ENCODE data around the gene CLCN4.

The CLCN4 gene

GRCh38 chrX:10166731-10167151 is 10.0 kb downstream of the CLCN4 start:
- DNase-seq (ENCODE audit: low read depth, low spot score): peak; percentile 25

GRCh38 chrX:10167573-10167972 is 10.8 kb downstream of the CLCN4 start:
- DNase-seq (ENCODE audit: low read depth, low spot score): no peak

- no peak for DNase-seq (ENCODE audit: low read depth, low spot score)
Measured at GRCh38 chrX:10168226-10168625, 11.5 kb downstream of the CLCN4 start.

- peak; percentile 44 for DNase-seq (ENCODE audit: low read depth, low spot score)
Measured at GRCh38 chrX:10169175-10169574, 12.4 kb downstream of the CLCN4 start.

GRCh38 chrX:10171249-10171648 is 14.5 kb downstream of the CLCN4 start:
- no peak for DNase-seq (ENCODE audit: low read depth, low spot score)

GRCh38 chrX:10172877-10173276 is 16.1 kb downstream of the CLCN4 start:
- peak; percentile 90 for DNase-seq (ENCODE audit: low read depth, low spot score)

GRCh38 chrX:10173331-10173900 is 16.6 kb downstream of the CLCN4 start:
- peak; percentile 98 for DNase-seq (ENCODE audit: low read depth, low spot score)

GRCh38 chrX:10174051-10174450 is 17.3 kb downstream of the CLCN4 start:
- no peak for DNase-seq (ENCODE audit: low read depth, low spot score)

- DNase-seq (ENCODE audit: low read depth, low spot score): no peak
Measured at GRCh38 chrX:10174810-10175209, 18.0 kb downstream of the CLCN4 start.

- no peak for DNase-seq (ENCODE audit: low read depth, low spot score)
Measured at GRCh38 chrX:10175319-10175871, 18.6 kb downstream of the CLCN4 start.

GRCh38 chrX:10176121-10177003 is 19.6 kb downstream of the CLCN4 start:
- no peak for DNase-seq (ENCODE audit: low read depth, low spot score)

- no peak for DNase-seq (ENCODE audit: low read depth, low spot score)
Measured at GRCh38 chrX:10177004-10177396, 20.2 kb downstream of the CLCN4 start.

GRCh38 chrX:10177601-10178000 is 20.8 kb downstream of the CLCN4 start:
- DNase-seq (ENCODE audit: low read depth, low spot score): no peak

- DNase-seq (ENCODE audit: low read depth, low spot score): no peak
Measured at GRCh38 chrX:10178866-10179463, 22.2 kb downstream of the CLCN4 start.

GRCh38 chrX:10183760-10184159 is 27.0 kb downstream of the CLCN4 start:
- DNase-seq (ENCODE audit: low read depth, low spot score): no peak

GRCh38 chrX:10184411-10184810 is 27.6 kb downstream of the CLCN4 start:
- DNase-seq (ENCODE audit: low read depth, low spot score): no peak

- DNase-seq (ENCODE audit: low read depth, low spot score): no peak
Measured at GRCh38 chrX:10186355-10186754, 29.6 kb downstream of the CLCN4 start.

GRCh38 chrX:10187421-10187820 is 30.6 kb downstream of the CLCN4 start:
- DNase-seq (ENCODE audit: low read depth, low spot score): no peak

GRCh38 chrX:10189317-10190268 is 32.8 kb downstream of the CLCN4 start:
- peak; percentile 93 for DNase-seq (ENCODE audit: low read depth, low spot score)

GRCh38 chrX:10190367-10190766 is 33.6 kb downstream of the CLCN4 start:
- no peak for DNase-seq (ENCODE audit: low read depth, low spot score)

- DNase-seq (ENCODE audit: low read depth, low spot score): no peak
Measured at GRCh38 chrX:10193587-10193986, 36.8 kb downstream of the CLCN4 start.

Measured in ELF-1 (cell line).